HG03045 (cell line): ENCODE measurements around the gene IFTAP.

Source experiments
- ATAC-seq: cut with Tn5 transposase; IDR thresholded peaks from one replicate; pipeline ENCODE4 v1.9.1; 2021; ENCODE audit warnings: mild to moderate bottlenecking, moderate library complexity; ENCODE audit not compliant: unreplicated experiment

Gene IFTAP

GRCh38 chr11:36703055-36703404 lies 108.7 kb downstream of the IFTAP start:
- peak; percentile 82 for ATAC-seq
